Gastroesophageal sphincter (tissue), 3 donors: ENCODE measurements around the gene EIF4EBP2.

Experiments used
- POLR2A ChIP-seq, 2 donors: fragments of 450-650 bp; IDR thresholded peaks; one replicate each; pipeline ENCODE4 v1.6.1; 2017; ENCODE audit warnings: antibody characterized with exemption in 2 of 2, mild to moderate bottlenecking in 2 of 2, moderate library complexity in 1 of 2
- TF ChIP-seq, protein P1 (sequence below), 4 experiments: fragments of 200-600 bp in 2 of 4; fragments of 450-650 bp in 2 of 4; sonication (generic) in 1 of 4; IDR thresholded peaks; one replicate each; pipeline ENCODE4 v1.5.1; 2017 to 2019; ENCODE audit warnings: antibody characterized with exemption in 4 of 4, mild to moderate bottlenecking in 2 of 4, moderate library complexity in 2 of 4

DNA sequence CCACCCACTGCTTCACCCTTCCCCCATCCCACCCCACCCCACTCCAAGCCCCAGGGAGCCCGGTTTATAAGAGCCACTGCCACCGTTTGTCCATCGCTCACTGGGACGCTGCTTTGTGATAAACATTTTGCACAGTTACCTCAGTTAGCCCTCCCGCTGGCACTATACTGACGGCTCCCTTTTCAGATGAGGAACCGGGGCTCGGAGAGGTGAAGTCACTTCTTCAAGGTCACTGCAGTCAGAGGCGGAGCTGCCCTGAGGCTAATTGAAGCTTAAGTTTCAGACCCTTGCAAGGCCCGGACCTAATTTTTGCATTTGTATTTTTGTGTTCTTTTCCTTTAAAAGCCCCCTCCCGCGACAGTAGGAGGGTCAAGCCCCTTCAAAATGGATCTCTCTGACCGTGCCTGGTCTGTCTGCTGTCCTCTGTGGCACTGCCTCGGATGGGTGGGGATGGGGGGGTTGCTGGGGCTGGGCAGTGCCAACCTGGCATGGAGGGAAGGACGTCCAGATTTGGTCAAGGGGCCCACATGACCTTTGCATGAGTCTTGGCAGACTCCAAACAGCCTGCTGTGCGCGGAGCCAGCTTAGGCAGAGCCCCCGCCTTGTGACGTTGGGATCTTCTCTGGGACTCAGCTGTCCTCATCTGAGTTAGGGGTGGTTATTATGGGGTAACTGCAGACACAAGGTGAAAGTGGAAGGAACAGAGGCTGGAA lies 55.3 kb downstream of the EIF4EBP2 start:
- TF ChIP-seq POLR2A (IDR thresholded peaks at IDR 0.05) = no peak
- TF ChIP-seq, protein P1, sequence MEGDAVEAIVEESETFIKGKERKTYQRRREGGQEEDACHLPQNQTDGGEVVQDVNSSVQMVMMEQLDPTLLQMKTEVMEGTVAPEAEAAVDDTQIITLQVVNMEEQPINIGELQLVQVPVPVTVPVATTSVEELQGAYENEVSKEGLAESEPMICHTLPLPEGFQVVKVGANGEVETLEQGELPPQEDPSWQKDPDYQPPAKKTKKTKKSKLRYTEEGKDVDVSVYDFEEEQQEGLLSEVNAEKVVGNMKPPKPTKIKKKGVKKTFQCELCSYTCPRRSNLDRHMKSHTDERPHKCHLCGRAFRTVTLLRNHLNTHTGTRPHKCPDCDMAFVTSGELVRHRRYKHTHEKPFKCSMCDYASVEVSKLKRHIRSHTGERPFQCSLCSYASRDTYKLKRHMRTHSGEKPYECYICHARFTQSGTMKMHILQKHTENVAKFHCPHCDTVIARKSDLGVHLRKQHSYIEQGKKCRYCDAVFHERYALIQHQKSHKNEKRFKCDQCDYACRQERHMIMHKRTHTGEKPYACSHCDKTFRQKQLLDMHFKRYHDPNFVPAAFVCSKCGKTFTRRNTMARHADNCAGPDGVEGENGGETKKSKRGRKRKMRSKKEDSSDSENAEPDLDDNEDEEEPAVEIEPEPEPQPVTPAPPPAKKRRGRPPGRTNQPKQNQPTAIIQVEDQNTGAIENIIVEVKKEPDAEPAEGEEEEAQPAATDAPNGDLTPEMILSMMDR (IDR thresholded peaks at IDR 0.05) = no peak
